Effector memory CD8-positive, alpha-beta T cell (primary cell): ENCODE data around the gene CCT7.
A peak's percentile ranks its signal among the peaks of the same experiment; 100 is the strongest.

Experiments
- ATAC-seq: fragments of 150-1000 bp; cut with Tn5 transposase; replicated peaks from 2 replicates; pipeline ENCODE4 v1.10.0; 2021; ENCODE audit warnings: mild to moderate bottlenecking, moderate library complexity
- DNase-seq, 3 experiments: peaks; one replicate each; pipeline ENCODE4 v3.0.0; 2021
- H3K27ac Mint-ChIP-seq, 2 donors: one replicate each; pipeline ENCODE4 v1.8.0; 2022; ENCODE audit warnings: mild to moderate bottlenecking in 2 of 2, mixed read lengths in 2 of 2, moderate library complexity in 2 of 2
- H3K27me3 Mint-ChIP-seq, 2 donors: one replicate each; pipeline ENCODE4 v1.8.0; 2022; ENCODE audit warnings: mixed read lengths in 2 of 2
- H3K36me3 Mint-ChIP-seq: one replicate; pipeline ENCODE4 v1.8.0; 2022; ENCODE audit warnings: mild to moderate bottlenecking, moderate library complexity, mixed read lengths; ENCODE audit not compliant: insufficient read depth
- H3K4me1 Mint-ChIP-seq, 2 donors: one replicate each; pipeline ENCODE4 v1.8.0; 2022; ENCODE audit warnings: low read depth in 2 of 2, mixed read lengths in 2 of 2
- H3K4me3 Mint-ChIP-seq, 2 donors: one replicate each; pipeline ENCODE4 v1.8.0; 2022; ENCODE audit warnings: mild to moderate bottlenecking in 2 of 2, mixed read lengths in 2 of 2, moderate library complexity in 2 of 2
- H3K9me3 Mint-ChIP-seq, 2 donors: one replicate each; pipeline ENCODE4 v1.8.0; 2022; ENCODE audit warnings: mixed read lengths in 2 of 2

CCT7 gene

DNA sequence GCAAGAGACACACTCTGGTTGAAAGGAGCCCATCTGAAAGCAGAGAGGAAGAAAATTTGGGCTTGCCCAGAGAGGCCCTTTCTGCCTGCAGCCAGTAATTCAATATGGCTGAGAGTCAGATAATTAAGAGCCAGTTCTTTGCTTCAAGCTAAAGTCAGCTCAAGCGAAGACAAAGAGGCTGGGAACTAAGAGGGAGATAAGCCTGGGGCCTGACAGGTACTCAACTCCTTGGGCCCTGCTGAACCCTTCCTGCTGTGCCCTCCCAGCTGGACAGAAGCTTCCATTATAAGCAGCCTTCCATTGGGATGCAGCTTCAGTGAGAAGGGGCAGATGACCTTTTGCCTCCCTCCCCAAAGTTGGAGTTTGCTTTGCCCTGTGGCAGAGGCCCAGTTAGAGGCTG is 38.2 kb downstream of the CCT7 start:
- Mint-ChIP-seq H3K36me3 (no peaks in the 10 kb centered on the region), H3K27ac (no peak overlapping the region), H3K27me3 (no peaks in the 10 kb centered on the region), H3K9me3 (no peaks in the 10 kb centered on the region), H3K4me3 (no peak overlapping the region), H3K4me1 (peaks cover 10% of the 10 kb centered on the region in 2 donors)
- DNase-seq (no peak), ATAC-seq (no peak)

- peak overlapping the region in 1 of 2 donors; percentile 14 for H3K27ac Mint-ChIP-seq
- no peak overlapping the region for H3K4me3 Mint-ChIP-seq
- H3K9me3 Mint-ChIP-seq, result no peaks in the 10 kb centered on the region
- peaks cover 8 to 24% of the 10 kb centered on the region in 2 donors for H3K4me1 Mint-ChIP-seq
- H3K36me3 Mint-ChIP-seq, result no peaks in the 10 kb centered on the region
- H3K27me3 Mint-ChIP-seq, result no peaks in the 10 kb centered on the region
- DNase-seq, result no peak
- ATAC-seq, result no peak
These were observed 45.7 kb downstream of the CCT7 start for GRCh38 chr2:73279852-73280251.

GRCh38 chr2:73281244-73281643 is 47.1 kb downstream of the CCT7 start:
- Mint-ChIP-seq H3K27me3 (no peaks in the 10 kb centered on the region), H3K27ac (no peak overlapping the region), H3K4me1 (peaks cover 13 to 33% of the 10 kb centered on the region in 2 donors), H3K36me3 (no peaks in the 10 kb centered on the region), H3K4me3 (no peak overlapping the region), H3K9me3 (no peaks in the 10 kb centered on the region)
- ATAC-seq (no peak), DNase-seq (no peak)

DNA sequence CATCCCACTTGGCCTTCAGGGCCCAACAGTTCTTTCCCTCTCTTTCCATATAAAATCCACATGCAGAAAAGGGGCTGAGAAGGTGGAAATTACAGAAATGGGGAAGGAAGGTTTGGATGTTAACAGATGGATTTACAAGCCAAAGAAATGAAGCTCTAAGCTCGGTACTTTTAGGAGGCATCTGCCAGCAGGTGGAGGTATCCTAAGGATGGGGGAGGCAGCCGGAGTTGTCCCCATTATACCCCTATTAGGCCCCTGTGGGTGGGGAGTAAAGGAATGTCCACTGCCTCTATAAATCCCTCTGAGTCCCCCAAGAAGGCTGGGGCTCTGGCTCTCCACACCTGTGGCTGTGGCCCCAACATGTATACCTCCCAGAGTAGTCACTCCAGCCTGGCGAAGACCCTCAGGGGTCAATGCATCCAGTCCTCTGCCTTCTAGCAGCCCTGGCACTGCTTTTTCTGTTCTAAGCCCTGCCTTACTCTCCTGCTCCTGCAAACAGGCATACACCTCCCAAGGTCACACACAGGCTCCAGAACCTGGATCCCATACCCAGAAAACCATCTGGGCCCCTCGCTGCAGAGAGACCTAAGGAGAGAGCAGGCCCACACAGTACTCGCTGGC is 48.9 kb downstream of the CCT7 start:
- Mint-ChIP-seq H3K4me3 (peak overlapping the region; percentile 54 to 69), H3K36me3 (no peaks in the 10 kb centered on the region), H3K4me1 (peaks cover 13 to 33% of the 10 kb centered on the region in 2 donors), H3K27me3 (peaks cover 2 to 3% of the 10 kb centered on the region in 2 donors), H3K27ac (peak overlapping the region in 1 of 2 donors; percentile 69), H3K9me3 (no peaks in the 10 kb centered on the region)
- ATAC-seq (no peak), DNase-seq (no peak)

DNA sequence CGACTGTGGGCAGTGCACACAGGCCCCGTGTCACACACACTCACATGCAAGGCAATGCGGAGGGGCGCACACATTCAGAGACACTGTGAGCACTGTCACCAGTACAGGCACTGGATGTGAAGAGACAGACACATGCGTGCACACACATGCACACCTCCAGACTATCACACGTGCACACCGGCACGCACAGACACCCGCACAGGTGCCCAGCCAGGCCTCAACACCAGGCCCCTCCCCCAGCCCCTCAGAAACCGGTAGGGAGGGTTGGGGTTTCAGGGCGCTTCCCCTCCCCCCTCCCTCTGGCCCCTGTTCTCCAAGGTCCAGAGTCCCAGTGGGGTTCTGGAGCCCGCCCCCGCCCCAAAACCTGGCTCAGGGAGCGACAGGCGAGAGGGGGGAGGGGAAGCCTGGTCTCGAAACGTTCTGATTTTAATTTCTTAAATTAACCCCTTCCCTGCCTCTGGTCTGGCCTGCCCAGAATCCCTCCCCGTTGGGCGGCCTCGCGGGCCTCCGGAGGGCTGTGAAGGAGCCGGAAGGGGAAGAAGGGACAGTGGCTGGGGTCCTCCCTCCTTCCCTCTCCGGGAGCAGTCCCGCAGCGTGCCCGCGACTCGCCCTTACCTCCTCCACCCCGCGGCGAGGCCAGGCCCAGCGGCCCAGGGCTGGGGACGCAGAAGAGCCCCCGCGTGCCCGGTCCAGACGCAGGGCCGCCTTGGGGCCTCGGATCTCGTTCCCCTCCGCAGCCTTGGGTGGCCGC is 49.6 kb downstream of the CCT7 start:
- no peaks in the 10 kb centered on the region for H3K9me3 Mint-ChIP-seq
- H3K4me1 Mint-ChIP-seq, result peaks cover 13 to 28% of the 10 kb centered on the region in 2 donors
- H3K27me3 Mint-ChIP-seq, result peaks cover 8 to 9% of the 10 kb centered on the region in 2 donors
- H3K27ac Mint-ChIP-seq, result peak overlapping the region in 1 of 2 donors; percentile 69
- DNase-seq, result no peak
- no peaks in the 10 kb centered on the region for H3K36me3 Mint-ChIP-seq
- peak; percentile 32 for ATAC-seq
- peak overlapping the region; percentile 54 to 69 for H3K4me3 Mint-ChIP-seq

DNA sequence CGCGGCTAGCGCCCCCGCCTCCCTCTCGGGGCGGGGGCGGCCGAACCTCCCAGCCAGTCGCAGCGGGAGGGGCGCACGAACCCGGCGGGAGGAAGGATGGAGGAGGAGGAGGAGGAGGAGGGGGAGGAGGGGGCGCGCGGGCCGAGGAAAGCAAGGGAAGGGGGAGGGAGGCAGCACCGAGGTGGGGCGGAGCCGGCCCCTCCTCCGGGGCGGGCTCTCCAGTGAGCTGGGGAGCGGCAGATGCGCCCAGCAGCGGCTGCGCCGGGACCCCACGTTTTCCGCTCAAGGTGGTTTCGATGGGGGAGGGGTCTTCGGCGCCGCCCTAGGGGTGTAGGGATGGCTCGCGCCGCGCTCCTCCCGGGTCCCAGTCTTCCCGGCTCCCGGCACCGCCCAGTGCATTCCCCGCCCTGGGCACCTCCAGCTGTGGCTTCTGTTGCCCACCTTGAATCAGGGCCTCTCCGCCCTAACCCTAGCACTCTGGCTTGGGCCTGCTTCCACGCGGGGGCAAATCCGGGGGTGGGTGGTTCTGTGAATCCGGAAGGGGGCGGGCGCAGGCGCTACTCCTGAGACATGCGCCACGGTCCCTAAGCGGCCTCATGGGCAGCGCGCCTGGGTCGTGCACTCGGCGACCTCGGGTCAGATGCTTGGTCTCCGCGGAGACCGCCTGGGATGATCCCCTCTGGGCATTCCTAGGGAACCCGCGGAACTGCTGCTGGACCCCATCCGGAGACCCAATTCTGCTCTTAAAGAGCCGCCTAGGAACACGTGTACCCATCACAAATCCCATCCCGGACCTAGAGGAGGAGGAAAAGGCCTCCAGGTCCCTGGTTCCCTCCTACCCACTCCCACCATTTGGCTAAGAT is 50.4 kb downstream of the CCT7 start, which contains the start of gene FBXO41:
FBXO41 (minus strand) TSS at position 183 of the 863 bp plus-strand sequence. CDS start 14,848 bp downstream, outside the sequence.
- peaks cover 14 to 17% of the 10 kb centered on the region in 2 donors for H3K27me3 Mint-ChIP-seq
- H3K36me3 Mint-ChIP-seq, result no peaks in the 10 kb centered on the region
- peak; percentile 79 for ATAC-seq
- no peaks in the 10 kb centered on the region for H3K9me3 Mint-ChIP-seq
- peak within 1 kb of the TSS in 1 of 2 donors; percentile 69 for H3K27ac Mint-ChIP-seq
- peaks cover 13 to 26% of the 10 kb centered on the region in 2 donors for H3K4me1 Mint-ChIP-seq
- peak; percentile 39 to 52 (median 47) for DNase-seq
- peak within 1 kb of the TSS; percentile 54 to 69 for H3K4me3 Mint-ChIP-seq

- H3K4me1 Mint-ChIP-seq, result peaks cover 13 to 22% of the 10 kb centered on the region in 2 donors
- ATAC-seq (peak; percentile 49), DNase-seq (peak in 1 of 3 experiments; percentile 7)
- no peaks in the 10 kb centered on the region for H3K9me3 Mint-ChIP-seq
- peaks cover 17 to 25% of the 10 kb centered on the region in 2 donors for H3K27me3 Mint-ChIP-seq
- peaks cover under 1% of the 10 kb centered on the region for H3K36me3 Mint-ChIP-seq
- H3K4me3 Mint-ChIP-seq, result peak overlapping the region; percentile 54 to 69
- no peak overlapping the region for H3K27ac Mint-ChIP-seq
These were observed 51.1 kb downstream of the CCT7 start for GRCh38 chr2:73285159-73285739.

- Mint-ChIP-seq H3K4me1 (peaks cover 15 to 26% of the 10 kb centered on the region in 2 donors), H3K9me3 (no peaks in the 10 kb centered on the region), H3K27ac (no peak overlapping the region), H3K27me3 (peaks cover 21 to 34% of the 10 kb centered on the region in 2 donors), H3K4me3 (peak overlapping the region in 1 of 2 donors; percentile 69), H3K36me3 (peaks cover 9% of the 10 kb centered on the region)
- no peak for ATAC-seq
- DNase-seq, result no peak
These were observed 52.1 kb downstream of the CCT7 start for GRCh38 chr2:73286134-73286655.

- no peak overlapping the region for H3K4me3 Mint-ChIP-seq
These were observed 55.2 kb downstream of the CCT7 start for GRCh38 chr2:73289304-73289703.

GRCh38 chr2:73290049-73290839 is 56.1 kb downstream of the CCT7 start:
- Mint-ChIP-seq H3K27me3 (peaks cover 30 to 53% of the 10 kb centered on the region in 2 donors), H3K4me3 (peak overlapping the region; percentile 60 to 73), H3K4me1 (peaks cover 13 to 21% of the 10 kb centered on the region in 2 donors), H3K36me3 (peaks cover 12% of the 10 kb centered on the region), H3K9me3 (no peaks in the 10 kb centered on the region), H3K27ac (no peak overlapping the region)
- peak in 2 of 3 experiments; percentile 26 to 51 for DNase-seq
- no peak for ATAC-seq

More at GRCh38 chr2:73289304-73289703, 55.2 kb downstream of the CCT7 start:
- ATAC-seq, result no peak
- no peak overlapping the region for H3K27ac Mint-ChIP-seq
- H3K4me1 Mint-ChIP-seq, result peaks cover 18 to 25% of the 10 kb centered on the region in 2 donors
- DNase-seq, result no peak
- peaks cover 9% of the 10 kb centered on the region for H3K36me3 Mint-ChIP-seq
- H3K9me3 Mint-ChIP-seq, result no peaks in the 10 kb centered on the region
- peaks cover 26 to 48% of the 10 kb centered on the region in 2 donors for H3K27me3 Mint-ChIP-seq

DNA sequence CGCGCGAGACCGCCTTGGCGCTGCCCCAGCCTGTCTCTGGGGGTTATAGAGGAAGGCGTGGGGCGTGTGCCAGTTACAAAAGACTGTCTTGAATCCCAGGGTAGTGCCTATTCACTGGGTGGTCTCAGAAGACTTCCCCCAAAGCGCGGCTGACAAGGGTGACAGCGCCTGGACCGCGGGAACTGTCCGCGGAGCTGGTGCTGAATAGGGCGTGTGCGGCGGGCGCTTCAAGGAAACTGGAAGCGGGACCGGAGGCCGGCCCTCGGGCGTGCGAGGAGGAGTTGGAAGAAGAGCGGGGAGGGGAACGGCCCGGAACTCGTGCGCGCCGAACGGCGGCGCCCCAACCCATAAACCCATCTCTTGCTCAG is 57.0 kb downstream of the CCT7 start:
- DNase-seq (peak; percentile 45 to 55 (median 49)), ATAC-seq (peak; percentile 21)
- Mint-ChIP-seq H3K36me3 (peaks cover 12% of the 10 kb centered on the region), H3K9me3 (no peaks in the 10 kb centered on the region), H3K4me1 (peaks cover 11 to 15% of the 10 kb centered on the region in 2 donors), H3K27ac (peak overlapping the region in 1 of 2 donors; percentile 32), H3K27me3 (peaks cover 38 to 62% of the 10 kb centered on the region in 2 donors), H3K4me3 (peak overlapping the region; percentile 60 to 73)
